Fibroblast of skin of abdomen (primary cell): ENCODE data around the gene CAPNS1.
"Not testable (repeated sequence)": the region's sequence is repeated elsewhere in the genome, so short reads cannot be mapped to it uniquely, and the experiment has no call there.

Source experiments
- DNase-seq: peaks from one replicate; pipeline ENCODE4 v3.0.0-alpha.2; 2013

Gene CAPNS1

GRCh38 chr19:36114721-36115452 lies 25.0 kb upstream of the CAPNS1 start, which contains the start of gene POLR2I:
TSS of gene POLR2I (minus strand) at chr19:36114875. CDS start at chr19:36114856, 19 bp downstream.
- DNase-seq = peak; percentile 100

- DNase-seq = no peak
These were observed 24.2 kb upstream of the CAPNS1 start, which contains the start of gene TBCB for GRCh38 chr19:36115453-36116343. TSS of gene TBCB (plus strand) at chr19:36115468. CDS start at chr19:36115561, 93 bp downstream.

- no peak for DNase-seq
These were observed 23.6 kb upstream of the CAPNS1 start for GRCh38 chr19:36116344-36116637.

- no peak for DNase-seq
These were observed 19.5 kb upstream of the CAPNS1 start for GRCh38 chr19:36120092-36120983.

GRCh38 chr19:36120984-36121358 lies 18.9 kb upstream of the CAPNS1 start:
- no peak for DNase-seq

DNA sequence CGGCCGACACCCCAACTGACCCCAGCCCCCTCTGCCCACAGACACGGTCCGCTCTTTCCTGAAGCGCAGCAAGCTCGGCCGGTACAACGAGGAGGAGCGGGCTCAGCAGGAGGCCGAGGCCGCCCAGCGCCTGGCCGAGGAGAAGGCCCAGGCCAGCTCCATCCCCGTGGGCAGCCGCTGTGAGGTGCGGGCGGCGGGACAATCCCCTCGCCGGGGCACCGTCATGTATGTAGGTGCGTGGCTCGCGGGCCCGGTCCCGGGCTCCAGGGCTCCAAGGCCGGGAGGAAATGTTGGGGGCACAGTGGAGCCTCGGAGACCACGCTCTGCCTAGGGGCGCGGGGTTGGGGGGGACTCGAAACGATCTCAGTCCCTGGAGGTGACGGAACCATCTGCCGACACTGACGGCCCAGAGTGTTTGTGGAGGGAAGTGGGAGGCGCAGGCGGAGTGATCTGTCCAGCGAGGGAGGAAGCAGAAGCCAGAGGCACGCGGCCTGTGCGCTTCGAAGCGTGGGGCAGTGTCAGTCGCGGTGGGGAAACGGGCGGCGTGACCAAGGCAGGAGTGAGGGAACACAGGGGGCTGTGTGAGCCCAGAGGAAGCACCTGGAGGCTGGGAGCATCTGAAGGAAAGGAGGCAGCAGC lies 18.3 kb upstream of the CAPNS1 start:
- no peak for DNase-seq

DNA sequence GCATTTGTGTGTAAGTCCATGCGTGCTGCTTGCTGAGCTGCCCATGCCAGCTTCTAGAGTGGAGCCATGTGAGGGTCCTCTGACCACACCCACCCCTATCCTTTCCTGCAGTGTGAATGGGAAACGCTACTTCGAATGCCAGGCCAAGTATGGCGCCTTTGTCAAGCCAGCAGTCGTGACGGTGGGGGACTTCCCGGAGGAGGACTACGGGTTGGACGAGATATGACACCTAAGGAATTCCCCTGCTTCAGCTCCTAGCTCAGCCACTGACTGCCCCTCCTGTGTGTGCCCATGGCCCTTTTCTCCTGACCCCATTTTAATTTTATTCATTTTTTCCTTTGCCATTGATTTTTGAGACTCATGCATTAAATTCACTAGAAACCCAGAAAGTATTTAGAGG lies 14.3 kb upstream of the CAPNS1 start:
- no peak for DNase-seq

DNA sequence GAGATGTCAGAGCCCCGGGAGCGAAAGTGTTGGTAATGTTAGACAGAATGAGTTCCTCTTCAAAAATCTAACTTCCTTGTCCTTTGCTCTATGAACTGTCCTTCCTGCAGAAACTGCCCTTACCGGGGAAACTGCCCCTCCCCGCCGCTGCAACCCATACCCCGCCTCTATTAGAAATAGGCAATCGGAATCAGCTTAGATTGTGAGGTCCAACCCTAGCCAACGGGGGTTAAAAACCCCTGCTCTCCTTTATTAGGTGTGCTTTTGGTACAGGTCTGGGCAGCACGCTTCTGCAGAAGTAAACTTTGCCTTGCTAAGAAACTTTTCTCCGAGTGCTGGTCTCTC lies 11.5 kb upstream of the CAPNS1 start:
- DNase-seq = no peak

- DNase-seq = not testable (repeated sequence)
These were observed 8.6 kb upstream of the CAPNS1 start for GRCh38 chr19:36131221-36131620.

DNA sequence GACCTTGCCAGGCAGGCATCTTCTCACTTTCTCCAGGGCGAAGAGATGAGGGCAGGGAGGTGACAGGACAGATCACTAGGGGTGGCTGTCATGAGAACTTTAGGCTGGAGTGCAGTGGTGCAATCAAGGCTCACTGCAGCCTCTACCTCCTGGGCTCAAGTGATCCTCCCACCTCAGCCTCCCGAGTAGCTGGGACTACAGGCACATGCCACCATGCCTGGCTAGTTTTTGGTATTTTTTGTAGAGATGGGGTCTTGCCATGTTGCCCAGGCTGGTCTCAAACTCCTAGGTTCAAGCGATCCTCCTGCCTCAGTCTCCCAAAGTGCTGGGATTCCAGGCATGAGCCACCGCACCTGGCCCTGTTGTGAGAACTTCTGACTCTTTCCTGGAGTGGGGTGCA lies 5.0 kb upstream of the CAPNS1 start:
- not testable (repeated sequence) for DNase-seq

- DNase-seq = peak; percentile 24
These were observed 2.7 kb upstream of the CAPNS1 start for GRCh38 chr19:36136964-36137686.

DNA sequence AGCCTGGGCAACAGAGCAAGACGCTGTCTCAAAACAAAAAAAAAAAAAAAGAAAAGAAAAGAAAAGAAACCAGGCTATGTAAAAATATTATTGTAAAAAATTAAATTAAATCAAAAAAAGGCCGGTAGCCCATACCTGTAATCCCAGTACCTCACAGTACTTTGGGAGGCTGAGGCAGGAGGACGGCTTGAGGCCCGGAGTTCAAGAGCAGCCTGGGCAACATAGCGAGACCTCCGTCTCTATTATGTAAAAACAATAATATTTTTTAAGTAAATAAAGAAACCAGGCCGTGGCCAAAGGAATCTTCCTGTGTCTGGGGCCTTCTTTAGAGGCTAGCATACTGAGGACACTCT lies 770 bp upstream of the CAPNS1 start:
- no peak for DNase-seq

- peak; percentile 63 for DNase-seq
These were observed 605 bp downstream of the CAPNS1 start for GRCh38 chr19:36140304-36141038.

DNA sequence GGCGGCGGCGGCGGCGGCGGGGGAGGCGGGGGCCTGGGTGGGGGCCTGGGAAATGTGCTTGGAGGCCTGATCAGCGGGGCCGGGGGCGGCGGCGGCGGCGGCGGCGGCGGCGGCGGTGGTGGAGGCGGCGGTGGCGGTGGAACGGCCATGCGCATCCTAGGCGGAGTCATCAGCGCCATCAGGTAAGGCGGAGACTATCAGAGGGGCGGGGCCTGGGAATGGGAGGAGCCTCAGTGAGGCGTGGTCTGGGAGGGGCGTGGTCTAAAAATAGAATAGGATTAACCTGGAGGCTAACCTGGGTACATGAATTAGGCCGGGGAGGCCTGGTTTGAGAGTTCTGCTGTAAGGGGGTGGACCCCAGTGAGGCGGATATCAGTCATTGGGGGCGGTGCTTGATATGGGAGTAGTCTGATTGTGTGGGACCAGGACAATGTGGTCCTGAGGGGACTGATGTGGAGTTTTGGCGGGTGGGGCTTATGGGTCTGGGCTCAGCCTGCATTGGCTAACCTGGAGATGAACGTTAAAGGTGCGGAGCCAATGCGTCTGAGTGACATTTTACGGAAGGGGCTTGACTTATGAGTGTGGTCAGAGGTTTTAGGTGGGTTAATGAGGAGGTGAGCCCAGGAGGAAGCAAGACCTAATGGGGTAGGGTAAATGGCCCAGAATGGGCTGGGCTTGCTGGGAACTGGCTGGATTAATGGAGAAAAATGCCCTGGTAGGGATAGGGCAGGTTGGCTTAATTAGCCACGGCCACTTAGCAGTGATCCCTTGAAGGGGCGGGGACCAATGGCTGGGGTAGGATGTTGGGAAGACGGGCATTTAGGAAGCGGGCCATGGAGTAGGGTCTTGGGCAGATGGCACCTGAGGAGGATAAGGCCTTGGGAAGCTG lies 1.4 kb downstream of the CAPNS1 start:
- DNase-seq = peak; percentile 80

GRCh38 chr19:36142046-36142445 lies 2.2 kb downstream of the CAPNS1 start:
- DNase-seq = no peak

DNA sequence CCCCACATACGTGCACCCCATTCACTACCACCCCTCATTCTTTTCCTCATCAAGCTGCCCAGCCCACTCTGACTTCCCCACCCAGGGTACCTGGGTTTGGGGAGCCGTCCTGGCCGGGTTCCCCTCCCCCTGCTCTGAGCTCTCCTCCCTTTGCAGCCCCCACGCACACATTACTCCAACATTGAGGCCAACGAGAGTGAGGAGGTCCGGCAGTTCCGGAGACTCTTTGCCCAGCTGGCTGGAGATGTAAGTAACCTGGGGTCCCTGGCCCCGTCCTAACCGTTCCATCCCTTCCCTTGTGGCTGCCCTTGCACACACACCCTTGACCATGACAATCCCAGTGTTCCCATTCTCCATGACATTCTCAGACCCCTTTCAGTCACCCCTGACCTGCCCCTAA lies 2.6 kb downstream of the CAPNS1 start:
- DNase-seq = no peak

DNA sequence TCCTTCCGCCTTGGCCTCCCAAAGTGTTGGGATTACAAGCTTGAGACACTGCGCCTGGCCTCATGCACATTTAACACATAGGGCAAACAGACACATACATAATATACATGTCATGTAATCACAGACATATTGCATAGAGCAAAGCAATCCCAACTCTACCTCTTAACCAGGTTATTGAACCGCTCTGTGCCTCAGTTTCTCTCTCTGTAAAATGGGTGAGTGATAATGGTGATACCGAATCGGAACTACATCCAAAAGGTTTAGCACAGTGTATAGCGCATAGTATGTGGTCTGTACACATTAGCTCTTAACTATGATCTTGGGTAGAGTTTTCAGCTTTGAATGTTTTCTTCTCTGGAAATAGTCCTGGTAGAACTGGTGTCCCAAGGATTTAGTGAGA lies 4.8 kb downstream of the CAPNS1 start:
- DNase-seq = no peak

GRCh38 chr19:36149673-36150406 lies 10.0 kb downstream of the CAPNS1 start:
- no peak for DNase-seq

- no peak for DNase-seq
These were observed 10.7 kb downstream of the CAPNS1 start for GRCh38 chr19:36150586-36150985.
